Hepatocyte (in vitro differentiated cells): ENCODE measurements around the gene FOXO6. TPM values are rescaled to one million over a fixed set of nuclear protein-coding genes. Genes with fewer than 3 reads are reported as not detected.

ENCODE experiments used
- DNase-seq: peaks from one replicate; pipeline ENCODE4 v3.0.0-alpha.2; 2016; ENCODE audit warnings: low spot score
- H2AFZ ChIP-seq: fragments of 200-600 bp; sonication (generic); 2 replicates; pipeline ENCODE4 v1.6.0; 2016; ENCODE audit warnings: antibody characterized with exemption, mild to moderate bottlenecking
- H3K27ac ChIP-seq: fragments of 200-600 bp; sonication (generic); 2 replicates; pipeline ENCODE4 v1.5.1; 2016; ENCODE audit warnings: mild to moderate bottlenecking
- H3K27me3 ChIP-seq: fragments of 200-600 bp; sonication (generic); 2 replicates; pipeline ENCODE4 v1.6.1; 2016
- H3K36me3 ChIP-seq: fragments of 200-600 bp; sonication (generic); replicated peaks from 2 replicates; pipeline ENCODE4 v1.5.1; 2016; ENCODE audit warnings: low read depth; ENCODE audit not compliant: insufficient read depth
- H3K4me1 ChIP-seq: fragments of 200-600 bp; sonication (generic); 2 replicates; pipeline ENCODE4 v1.5.1; 2016; ENCODE audit warnings: mild to moderate bottlenecking, moderate library complexity; ENCODE audit not compliant: insufficient read depth
- H3K4me2 ChIP-seq: fragments of 200-600 bp; sonication (generic); 2 replicates; pipeline ENCODE4 v1.6.0; 2016
- H3K4me3 ChIP-seq: fragments of 200-600 bp; sonication (generic); 2 replicates; pipeline ENCODE4 v1.5.1; 2016; ENCODE audit warnings: mild to moderate bottlenecking
- H3K79me2 ChIP-seq: fragments of 200-600 bp; sonication (generic); 2 replicates; pipeline ENCODE4 v1.6.0; 2017; ENCODE audit warnings: mild to moderate bottlenecking
- H3K9me2 ChIP-seq: fragments of 200-600 bp; sonication (generic); replicated peaks from 2 replicates; pipeline ENCODE4 v1.6.0; 2017; ENCODE audit warnings: mild to moderate bottlenecking; ENCODE audit not compliant: insufficient read depth
- H3K9me3 ChIP-seq: fragments of 200-600 bp; sonication (generic); 2 replicates; pipeline ENCODE4 v1.5.1; 2016; ENCODE audit warnings: low read depth, mild to moderate bottlenecking
- H4K20me1 ChIP-seq: fragments of 200-600 bp; sonication (generic); 2 replicates; pipeline ENCODE4 v1.6.0; 2016; ENCODE audit warnings: mild to moderate bottlenecking; ENCODE audit not compliant: insufficient read depth, poor library complexity, severe bottlenecking
- EZH2 ChIP-seq: fragments of 200-600 bp; sonication (generic); IDR thresholded peaks from 2 replicates; pipeline ENCODE4 v1.6.1; 2016; ENCODE audit warnings: antibody characterized with exemption, mild to moderate bottlenecking, borderline replicate concordance
- EZH2phosphoT487 ChIP-seq: fragments of 200-600 bp; sonication (generic); IDR thresholded peaks from one replicate; pipeline ENCODE4 v1.6.1; 2018; ENCODE audit warnings: antibody characterized with exemption, mild to moderate bottlenecking, low read depth, moderate library complexity; ENCODE audit not compliant: unreplicated experiment, severe bottlenecking
- WGBS: methylation state at CpG from one replicate; pipeline ENCODE4 v1.1.6; 2016; ENCODE audit warnings: low lambda C conversion rate; ENCODE audit errors: missing lambda C conversion rate; 5-methylcytosine and 5-hydroxymethylcytosine counted together
- polyA plus RNA-seq: library from polyadenylated mRNA; unstranded; fragments of >200 nt; fragmentation: Nextera tagmentation; extraction: Ambion mirVana; gene quantifications from 2 replicates; pipeline ENCODE4 v1.2.1, GENCODE V29; 2016
- total RNA-seq: library from RNA; depleted of rRNA; stranded (reverse); fragments of >200 nt; gene quantifications from 2 replicates; pipeline ENCODE4 v1.2.3, GENCODE V29; 2014
- TF ChIP-seq, protein P1 (sequence below): fragments of 200-600 bp; sonication (generic); IDR thresholded peaks from 2 replicates; pipeline ENCODE4 v1.5.1; 2016; ENCODE audit warnings: antibody characterized with exemption, mild to moderate bottlenecking; ENCODE audit not compliant: poor library complexity

Gene FOXO6
- total and polyA plus RNA-seq, 2 experiments from 2014 or later: 0.80 to 5.0 TPM

- WGBS: 47% methylated on average over 10 of the region's 10 CpGs
- Histone ChIP-seq H3K4me3 (no peak overlapping the region), H2AFZ (no peak overlapping the region)
Observed at GRCh38 chr1:41390166-41390565, 28.9 kb downstream of the FOXO6 start.

GRCh38 chr1:41390573-41390972, 29.3 kb downstream of the FOXO6 start:
- H3K27me3 ChIP-seq: no peaks in the 10 kb centered on the region
- no peak overlapping the region for H3K27ac ChIP-seq
- no peaks in the 10 kb centered on the region for H4K20me1 ChIP-seq
- DNase-seq: no peak
- no peaks in the 10 kb centered on the region for H3K36me3 ChIP-seq
- H3K79me2 ChIP-seq: no peaks in the 10 kb centered on the region
- H2AFZ ChIP-seq: no peak overlapping the region
- no peaks in the 10 kb centered on the region for H3K9me2 ChIP-seq
- no peak overlapping the region for H3K4me3 ChIP-seq
- H3K9me3 ChIP-seq: no peaks in the 10 kb centered on the region
- H3K4me1 ChIP-seq: peaks cover 41% of the 10 kb centered on the region
- no peak overlapping the region for H3K4me2 ChIP-seq
- TF ChIP-seq, protein P1, sequence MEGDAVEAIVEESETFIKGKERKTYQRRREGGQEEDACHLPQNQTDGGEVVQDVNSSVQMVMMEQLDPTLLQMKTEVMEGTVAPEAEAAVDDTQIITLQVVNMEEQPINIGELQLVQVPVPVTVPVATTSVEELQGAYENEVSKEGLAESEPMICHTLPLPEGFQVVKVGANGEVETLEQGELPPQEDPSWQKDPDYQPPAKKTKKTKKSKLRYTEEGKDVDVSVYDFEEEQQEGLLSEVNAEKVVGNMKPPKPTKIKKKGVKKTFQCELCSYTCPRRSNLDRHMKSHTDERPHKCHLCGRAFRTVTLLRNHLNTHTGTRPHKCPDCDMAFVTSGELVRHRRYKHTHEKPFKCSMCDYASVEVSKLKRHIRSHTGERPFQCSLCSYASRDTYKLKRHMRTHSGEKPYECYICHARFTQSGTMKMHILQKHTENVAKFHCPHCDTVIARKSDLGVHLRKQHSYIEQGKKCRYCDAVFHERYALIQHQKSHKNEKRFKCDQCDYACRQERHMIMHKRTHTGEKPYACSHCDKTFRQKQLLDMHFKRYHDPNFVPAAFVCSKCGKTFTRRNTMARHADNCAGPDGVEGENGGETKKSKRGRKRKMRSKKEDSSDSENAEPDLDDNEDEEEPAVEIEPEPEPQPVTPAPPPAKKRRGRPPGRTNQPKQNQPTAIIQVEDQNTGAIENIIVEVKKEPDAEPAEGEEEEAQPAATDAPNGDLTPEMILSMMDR: no peak
- TF ChIP-seq EZH2 (no peak), EZH2phosphoT487 (no peak)
- WGBS: 88% methylated on average over 1 of the region's 1 CpG

More at GRCh38 chr1:41390166-41390565, 28.9 kb downstream of the FOXO6 start:
- Histone ChIP-seq H3K27me3 (peaks cover 4% of the 10 kb centered on the region), H3K9me2 (no peaks in the 10 kb centered on the region), H3K36me3 (no peaks in the 10 kb centered on the region), H3K27ac (no peak overlapping the region), H4K20me1 (no peaks in the 10 kb centered on the region), H3K9me3 (no peaks in the 10 kb centered on the region), H3K79me2 (no peaks in the 10 kb centered on the region), H3K4me2 (peak overlapping the region; percentile 16), H3K4me1 (peaks cover 40% of the 10 kb centered on the region)
- peak; percentile 59 for DNase-seq
- TF ChIP-seq EZH2: no peak
- TF ChIP-seq EZH2phosphoT487: no peak
- TF ChIP-seq, protein P1: no peak

- H3K79me2 ChIP-seq: no peaks in the 10 kb centered on the region
- H3K4me2 ChIP-seq: no peak overlapping the region
- TF ChIP-seq EZH2phosphoT487 (no peak), EZH2 (no peak)
- TF ChIP-seq, protein P1: no peak
- DNase-seq: no peak
- no peak overlapping the region for H3K27ac ChIP-seq
- no peak overlapping the region for H3K4me3 ChIP-seq
- no peaks in the 10 kb centered on the region for H3K9me2 ChIP-seq
- WGBS: 77% methylated on average over 9 of the region's 9 CpGs
- no peak overlapping the region for H2AFZ ChIP-seq
- H3K4me1 ChIP-seq: peaks cover 30% of the 10 kb centered on the region
- no peaks in the 10 kb centered on the region for H3K36me3 ChIP-seq
- no peaks in the 10 kb centered on the region for H4K20me1 ChIP-seq
- no peaks in the 10 kb centered on the region for H3K9me3 ChIP-seq
- H3K27me3 ChIP-seq: no peaks in the 10 kb centered on the region
Observed at GRCh38 chr1:41391834-41392527, 30.7 kb downstream of the FOXO6 start.
